ENCODE measurements around the gene HDAC9. TPM values are rescaled to one million over a fixed set of nuclear protein-coding genes. Genes with fewer than 3 reads are reported as not detected.

HDAC9 gene
- total RNA-seq, 1 experiment from 2014 or later, result 17.1 TPM

DNA sequence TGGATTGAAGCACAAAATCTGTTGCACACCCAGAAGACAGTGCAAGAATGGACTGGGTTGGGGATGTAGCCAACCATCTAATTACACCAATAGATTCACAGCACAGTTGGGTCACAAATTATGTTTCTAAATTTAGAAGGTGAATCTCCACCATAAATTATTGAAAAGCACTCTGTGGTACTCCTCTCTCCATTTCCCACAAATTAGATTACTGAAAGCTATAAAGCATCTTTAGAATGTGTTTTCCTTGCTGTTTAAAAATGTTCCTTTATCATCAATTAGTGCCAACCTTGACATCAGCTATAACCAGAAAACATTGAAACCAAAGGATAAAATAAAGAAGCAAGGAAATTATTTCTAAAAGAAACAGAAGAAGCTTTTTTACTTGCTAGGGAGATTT lies 39.9 kb upstream of the HDAC9 start:
- DNase-seq (ENCODE audit: low read depth, low spot score) (no peak), ATAC-seq (no peak)
- TF ChIP-seq, protein P1, sequence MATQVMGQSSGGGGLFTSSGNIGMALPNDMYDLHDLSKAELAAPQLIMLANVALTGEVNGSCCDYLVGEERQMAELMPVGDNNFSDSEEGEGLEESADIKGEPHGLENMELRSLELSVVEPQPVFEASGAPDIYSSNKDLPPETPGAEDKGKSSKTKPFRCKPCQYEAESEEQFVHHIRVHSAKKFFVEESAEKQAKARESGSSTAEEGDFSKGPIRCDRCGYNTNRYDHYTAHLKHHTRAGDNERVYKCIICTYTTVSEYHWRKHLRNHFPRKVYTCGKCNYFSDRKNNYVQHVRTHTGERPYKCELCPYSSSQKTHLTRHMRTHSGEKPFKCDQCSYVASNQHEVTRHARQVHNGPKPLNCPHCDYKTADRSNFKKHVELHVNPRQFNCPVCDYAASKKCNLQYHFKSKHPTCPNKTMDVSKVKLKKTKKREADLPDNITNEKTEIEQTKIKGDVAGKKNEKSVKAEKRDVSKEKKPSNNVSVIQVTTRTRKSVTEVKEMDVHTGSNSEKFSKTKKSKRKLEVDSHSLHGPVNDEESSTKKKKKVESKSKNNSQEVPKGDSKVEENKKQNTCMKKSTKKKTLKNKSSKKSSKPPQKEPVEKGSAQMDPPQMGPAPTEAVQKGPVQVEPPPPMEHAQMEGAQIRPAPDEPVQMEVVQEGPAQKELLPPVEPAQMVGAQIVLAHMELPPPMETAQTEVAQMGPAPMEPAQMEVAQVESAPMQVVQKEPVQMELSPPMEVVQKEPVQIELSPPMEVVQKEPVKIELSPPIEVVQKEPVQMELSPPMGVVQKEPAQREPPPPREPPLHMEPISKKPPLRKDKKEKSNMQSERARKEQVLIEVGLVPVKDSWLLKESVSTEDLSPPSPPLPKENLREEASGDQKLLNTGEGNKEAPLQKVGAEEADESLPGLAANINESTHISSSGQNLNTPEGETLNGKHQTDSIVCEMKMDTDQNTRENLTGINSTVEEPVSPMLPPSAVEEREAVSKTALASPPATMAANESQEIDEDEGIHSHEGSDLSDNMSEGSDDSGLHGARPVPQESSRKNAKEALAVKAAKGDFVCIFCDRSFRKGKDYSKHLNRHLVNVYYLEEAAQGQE (IDR thresholded peaks at IDR 0.05; ENCODE audit: insufficient read depth in 1 of 2, low read depth in 2 of 2, low read length in 1 of 2), result no peak
- TF ChIP-seq SIN3A (IDR thresholded peaks at IDR 0.05; ENCODE audit: borderline replicate concordance, insufficient read depth, low read depth, low read length) (no peak), TCF7L2 (IDR thresholded peaks at IDR 0.05; ENCODE audit: low read depth, low read length) (no peak), POLR2AphosphoS5 (IDR thresholded peaks at IDR 0.05; ENCODE audit: low read depth, low read length) (no peak)
- TF ChIP-seq, protein P2, sequence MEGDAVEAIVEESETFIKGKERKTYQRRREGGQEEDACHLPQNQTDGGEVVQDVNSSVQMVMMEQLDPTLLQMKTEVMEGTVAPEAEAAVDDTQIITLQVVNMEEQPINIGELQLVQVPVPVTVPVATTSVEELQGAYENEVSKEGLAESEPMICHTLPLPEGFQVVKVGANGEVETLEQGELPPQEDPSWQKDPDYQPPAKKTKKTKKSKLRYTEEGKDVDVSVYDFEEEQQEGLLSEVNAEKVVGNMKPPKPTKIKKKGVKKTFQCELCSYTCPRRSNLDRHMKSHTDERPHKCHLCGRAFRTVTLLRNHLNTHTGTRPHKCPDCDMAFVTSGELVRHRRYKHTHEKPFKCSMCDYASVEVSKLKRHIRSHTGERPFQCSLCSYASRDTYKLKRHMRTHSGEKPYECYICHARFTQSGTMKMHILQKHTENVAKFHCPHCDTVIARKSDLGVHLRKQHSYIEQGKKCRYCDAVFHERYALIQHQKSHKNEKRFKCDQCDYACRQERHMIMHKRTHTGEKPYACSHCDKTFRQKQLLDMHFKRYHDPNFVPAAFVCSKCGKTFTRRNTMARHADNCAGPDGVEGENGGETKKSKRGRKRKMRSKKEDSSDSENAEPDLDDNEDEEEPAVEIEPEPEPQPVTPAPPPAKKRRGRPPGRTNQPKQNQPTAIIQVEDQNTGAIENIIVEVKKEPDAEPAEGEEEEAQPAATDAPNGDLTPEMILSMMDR (IDR thresholded peaks at IDR 0.05), result no peak
- CTCF ChIA-PET, result no interaction called here
- no peaks in the 10 kb centered on the region for H3K36me3 ChIP-seq (ENCODE audit: control insufficient read depth, insufficient read depth, low read length)
- POLR2A ChIA-PET, result no interaction called here
- peaks cover 6% of the 10 kb centered on the region; the same call in 1 of the 2 replicates for H3K4me1 ChIP-seq (ENCODE audit: control insufficient read depth, insufficient read depth, low read length)
- no peaks in the 10 kb centered on the region for H3K27me3 ChIP-seq (ENCODE audit: control insufficient read depth, insufficient read depth, low read length)
- H3K4me3 ChIP-seq (ENCODE audit: low read depth in 2 of 2, low read length in 2 of 2), result no peak overlapping the region
- no TSS peak for BruUV-seq (replicated peaks)
- intact Hi-C loops (cut with micrococcal nuclease; ENCODE audit: unreplicated experiment) (no loop called here), in situ Hi-C loops (cut with HindIII; ENCODE audit: low pct_unique_long_range_greater_than_20kb, low sequenced_read_pairs) (no loop called here)
- no peaks in the 10 kb centered on the region for H3K9me3 ChIP-seq (ENCODE audit: control insufficient read depth, insufficient read depth, low read depth, low read length)
- no peak overlapping the region for H3K27ac ChIP-seq (ENCODE audit: low read length)

DNA sequence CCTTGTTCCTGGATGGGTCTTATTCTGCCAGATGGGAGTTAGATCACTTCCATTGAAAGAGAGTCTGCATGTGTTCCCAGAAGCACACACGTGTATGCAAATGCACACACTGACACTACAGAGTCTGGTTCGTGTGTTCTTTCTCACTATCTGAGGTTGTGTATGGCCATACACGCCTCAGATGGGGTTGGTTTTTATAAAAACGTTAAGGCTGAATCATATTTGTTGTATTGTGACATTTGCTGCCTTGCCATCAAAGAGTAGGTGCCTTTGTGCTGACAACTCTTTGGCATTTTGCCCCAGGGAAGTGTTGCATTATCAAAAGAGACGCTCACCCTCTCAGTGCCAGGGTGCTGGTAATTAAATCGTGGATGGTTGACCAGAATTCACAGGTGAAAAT lies 37.7 kb upstream of the HDAC9 start:
- intact Hi-C loops (cut with micrococcal nuclease; ENCODE audit: unreplicated experiment) (no loop called here), in situ Hi-C loops (cut with HindIII; ENCODE audit: low pct_unique_long_range_greater_than_20kb, low sequenced_read_pairs) (no loop called here)
- Histone ChIP-seq H3K27me3 (ENCODE audit: control insufficient read depth, insufficient read depth, low read length) (no peaks in the 10 kb centered on the region), H3K4me1 (ENCODE audit: control insufficient read depth, insufficient read depth, low read length) (peaks cover 6% of the 10 kb centered on the region; the same call in 1 of the 2 replicates), H3K36me3 (ENCODE audit: control insufficient read depth, insufficient read depth, low read length) (no peaks in the 10 kb centered on the region), H3K9me3 (ENCODE audit: control insufficient read depth, insufficient read depth, low read depth, low read length) (no peaks in the 10 kb centered on the region), H3K4me3 (ENCODE audit: low read depth in 2 of 2, low read length in 2 of 2) (no peak overlapping the region), H3K27ac (ENCODE audit: low read length) (no peak overlapping the region)
- DNase-seq (ENCODE audit: low read depth, low spot score), result no peak
- no TSS peak for BruUV-seq (replicated peaks)
- CTCF ChIA-PET, result no interaction called here
- ATAC-seq, result no peak
- POLR2A ChIA-PET, result no interaction called here
- TF ChIP-seq SIN3A (IDR thresholded peaks at IDR 0.05; ENCODE audit: borderline replicate concordance, insufficient read depth, low read depth, low read length) (no peak), POLR2AphosphoS5 (IDR thresholded peaks at IDR 0.05; ENCODE audit: low read depth, low read length) (no peak), TCF7L2 (IDR thresholded peaks at IDR 0.05; ENCODE audit: low read depth, low read length) (no peak)
- TF ChIP-seq, protein P1 (IDR thresholded peaks at IDR 0.05; ENCODE audit: insufficient read depth in 1 of 2, low read depth in 2 of 2, low read length in 1 of 2), result no peak
- TF ChIP-seq, protein P2 (IDR thresholded peaks at IDR 0.05), result no peak
